Raji (cell line): ENCODE results near the gene CMTM8.

Source experiments
- POLR2A ChIP-seq: IDR thresholded peaks from 2 replicates; pipeline ENCODE4 v1.6.1; 2011; ENCODE audit warnings: low read depth, low read length, control low read depth; ENCODE audit not compliant: insufficient read depth

The CMTM8 gene

GRCh38 chr3:32359766-32360492 lies 121.4 kb downstream of the CMTM8 start:
- TF ChIP-seq POLR2A = no peak

DNA sequence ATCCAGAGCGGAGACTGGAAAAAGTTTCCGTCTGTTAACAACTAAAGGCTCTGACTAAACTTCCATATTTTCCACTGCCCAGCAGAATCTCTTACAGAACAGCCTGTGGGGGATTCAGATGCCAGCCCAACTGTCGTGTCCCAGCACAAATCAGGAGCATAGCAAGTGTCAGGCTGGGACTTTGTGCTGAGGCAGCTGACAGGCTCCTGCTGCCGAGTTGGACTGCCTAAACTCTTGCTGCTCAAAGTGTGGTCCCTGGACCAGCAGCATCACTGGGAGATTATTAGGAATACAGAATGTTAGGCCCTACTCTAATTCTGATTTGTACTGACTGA lies 122.0 kb downstream of the CMTM8 start:
- TF ChIP-seq POLR2A = no peak

DNA sequence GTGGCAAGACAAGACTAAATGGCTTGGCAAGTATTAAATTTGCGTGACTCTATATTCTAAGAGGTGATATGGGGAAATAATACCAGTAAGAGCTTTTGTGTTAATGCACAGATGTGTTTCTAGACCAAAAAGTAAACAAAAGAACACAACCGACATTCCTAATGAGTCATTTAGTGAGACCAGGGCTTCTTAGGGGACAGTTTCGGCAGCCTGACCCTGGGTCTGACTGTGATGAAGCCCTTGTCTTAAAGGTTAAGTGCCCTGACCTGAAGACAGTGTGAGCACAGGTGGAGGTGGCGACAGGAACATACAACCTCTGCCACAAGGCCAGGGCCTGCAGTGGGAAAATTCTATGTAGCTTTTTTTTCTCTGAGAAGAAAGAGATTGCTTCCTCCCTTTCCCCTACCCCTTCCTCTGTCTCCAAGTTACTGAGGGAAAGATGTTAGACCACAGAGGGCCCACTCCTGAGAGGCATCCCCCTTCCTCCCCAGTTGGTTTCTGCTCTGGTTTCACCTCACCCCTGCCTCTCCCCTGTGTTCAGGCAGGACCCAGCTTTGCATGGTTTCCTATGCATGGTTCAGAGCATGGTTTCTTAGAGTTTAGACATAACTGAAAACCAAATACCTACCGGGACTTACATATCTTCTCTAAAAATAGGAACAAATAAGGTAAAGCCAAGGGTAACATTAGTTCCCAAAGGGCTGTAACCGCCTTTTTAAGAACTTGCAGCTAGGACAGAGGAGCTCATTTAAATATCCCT lies 128.3 kb downstream of the CMTM8 start:
- no peak for TF ChIP-seq POLR2A

DNA sequence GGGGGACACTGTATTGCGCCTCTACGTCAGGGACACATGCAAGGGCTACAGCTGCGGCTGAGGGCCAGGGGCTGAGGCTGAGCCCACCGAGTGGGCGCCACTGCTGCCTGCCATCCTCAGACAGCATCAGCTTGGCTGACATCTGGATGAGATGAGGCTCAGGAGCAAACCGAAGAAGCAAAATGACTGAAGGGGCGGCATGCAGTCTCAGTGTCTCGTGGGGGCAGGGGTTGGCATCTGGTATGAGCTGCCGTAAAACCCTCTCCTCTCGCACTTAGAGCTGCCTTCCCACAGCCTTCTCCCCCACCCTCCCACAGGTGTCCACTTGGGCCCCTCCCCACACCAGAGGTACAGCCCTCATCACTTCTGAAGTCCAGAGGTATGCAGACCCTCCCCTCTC lies 129.0 kb downstream of the CMTM8 start:
- TF ChIP-seq POLR2A = no peak

DNA sequence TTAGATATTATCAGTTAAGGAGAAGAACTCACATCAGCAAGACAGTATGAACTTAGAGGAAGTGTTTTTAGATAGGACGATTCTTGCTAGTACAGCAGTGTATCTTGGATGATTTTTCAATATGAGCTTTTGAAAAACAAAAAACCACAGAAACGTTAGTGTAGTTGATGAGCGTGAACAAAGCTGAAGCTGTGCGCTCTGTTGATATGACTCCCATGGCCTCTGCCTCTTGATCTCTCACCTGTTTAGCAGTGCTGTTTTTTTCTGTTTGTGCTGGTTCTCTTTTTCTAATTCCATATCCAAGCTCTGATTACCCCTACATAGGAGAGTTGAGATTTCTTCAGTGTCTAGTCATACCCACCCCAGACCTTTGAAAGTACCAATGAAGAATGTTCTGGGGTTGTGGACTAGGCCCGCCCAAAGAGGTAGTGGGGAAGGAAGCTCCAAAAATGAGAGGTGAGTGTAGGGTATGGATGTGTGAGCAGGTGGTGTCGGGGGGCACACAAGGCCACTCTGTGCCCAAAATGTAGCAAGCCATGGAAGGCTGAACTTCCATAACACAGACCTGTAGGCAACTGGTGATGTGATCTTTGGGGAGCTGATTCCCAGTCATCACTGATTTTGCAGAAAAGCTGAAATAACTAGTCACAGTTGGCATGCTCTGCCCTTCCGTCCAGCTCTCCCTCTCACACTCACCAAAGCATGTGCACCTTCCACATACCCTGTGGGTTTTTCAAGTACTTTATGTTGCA lies 133.2 kb downstream of the CMTM8 start:
- no peak for TF ChIP-seq POLR2A

GRCh38 chr3:32372213-32372490 lies 133.7 kb downstream of the CMTM8 start:
- TF ChIP-seq POLR2A = no peak

DNA sequence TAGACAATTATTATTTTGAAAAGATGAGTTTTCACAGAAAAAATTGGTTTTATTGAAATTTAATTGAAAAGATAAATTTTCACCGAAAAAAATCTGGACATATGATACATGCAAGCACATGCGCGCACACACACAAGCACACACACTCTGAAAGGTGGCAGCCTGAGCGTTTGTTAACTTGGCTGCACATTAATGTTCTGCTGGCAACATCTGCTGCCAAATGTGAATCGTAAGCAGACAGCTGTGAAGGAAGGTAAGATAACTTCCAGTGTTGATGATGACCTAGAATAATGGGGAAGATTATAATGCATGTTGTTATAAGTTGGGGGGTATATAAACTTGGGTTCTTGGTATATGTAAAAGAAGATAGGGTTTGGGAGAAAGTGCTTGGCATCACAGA lies 134.8 kb downstream of the CMTM8 start:
- TF ChIP-seq POLR2A = no peak

GRCh38 chr3:32373844-32374243 lies 135.4 kb downstream of the CMTM8 start:
- TF ChIP-seq POLR2A = no peak

DNA sequence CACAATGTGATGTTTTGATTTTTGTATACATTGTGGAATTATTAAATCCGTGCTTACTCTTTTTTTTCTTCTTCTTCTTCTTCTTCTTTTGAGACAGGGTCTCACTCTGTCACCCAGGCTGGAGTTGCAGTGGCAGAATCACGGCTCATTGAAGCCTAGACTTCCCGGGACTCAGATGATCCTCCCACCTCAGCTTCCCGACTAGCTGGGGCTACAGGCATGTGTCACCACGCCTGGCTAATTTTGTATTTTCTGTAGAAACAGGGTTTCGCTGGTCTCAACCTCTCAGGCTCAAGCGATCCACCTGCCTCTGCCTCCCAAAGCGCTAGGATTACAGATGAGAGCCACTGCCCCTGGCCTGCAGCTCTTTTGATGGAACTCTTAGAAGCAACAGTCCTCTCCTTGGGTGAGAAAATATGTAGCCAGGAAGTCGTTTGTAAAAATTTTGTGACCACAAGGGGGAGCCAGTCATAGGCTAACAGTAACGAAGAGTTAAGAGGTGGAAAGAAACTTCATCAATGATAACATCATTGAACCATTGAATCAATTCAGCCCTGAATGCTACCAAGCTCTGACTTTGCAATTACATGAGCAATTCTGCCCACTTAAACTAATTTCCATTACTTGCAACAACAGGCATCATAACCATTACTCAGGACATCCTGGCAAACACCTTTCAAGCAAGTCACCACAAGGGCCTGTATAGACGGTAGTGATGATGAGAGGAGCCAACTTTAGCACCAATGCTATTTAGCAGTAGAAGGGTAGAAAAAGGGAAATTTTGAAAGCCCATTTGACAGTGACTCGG lies 136.5 kb downstream of the CMTM8 start:
- no peak for TF ChIP-seq POLR2A

GRCh38 chr3:32375596-32375930 lies 137.1 kb downstream of the CMTM8 start:
- no peak for TF ChIP-seq POLR2A

- TF ChIP-seq POLR2A = no peak
Measured at GRCh38 chr3:32376115-32376514, 137.6 kb downstream of the CMTM8 start.

GRCh38 chr3:32379831-32380500 lies 141.5 kb downstream of the CMTM8 start:
- TF ChIP-seq POLR2A = no peak

GRCh38 chr3:32381922-32382321 lies 143.4 kb downstream of the CMTM8 start:
- TF ChIP-seq POLR2A = no peak

GRCh38 chr3:32383136-32383711 lies 144.7 kb downstream of the CMTM8 start:
- no peak for TF ChIP-seq POLR2A

DNA sequence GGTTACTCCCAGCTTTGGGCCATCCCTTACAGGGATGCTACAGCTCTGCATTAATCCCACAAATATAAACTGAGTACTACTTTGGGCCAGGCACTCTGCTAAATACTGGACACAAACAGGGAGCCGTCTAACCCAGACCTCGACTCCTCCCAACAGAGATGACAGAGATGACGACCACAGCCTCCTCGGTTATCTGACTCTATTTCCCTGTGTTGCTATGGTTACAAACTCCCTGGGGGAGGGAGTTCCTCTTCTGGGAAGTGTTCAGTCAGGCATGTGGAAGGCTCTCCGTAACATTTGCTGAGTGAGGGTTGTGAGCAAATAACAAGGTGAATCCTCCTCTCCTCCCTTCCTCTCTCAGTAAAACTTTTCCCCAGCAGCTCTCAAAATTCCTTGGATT lies 146.5 kb downstream of the CMTM8 start:
- no peak for TF ChIP-seq POLR2A
